22Rv1 (cell line): Measurements from ENCODE around the gene EHMT2.

Experiments used
- CTCF ChIP-seq: fragments of 450-650 bp; IDR thresholded peaks from 2 replicates; pipeline ENCODE4 v1.5.1; 2017; ENCODE audit warnings: mild to moderate bottlenecking
- ZFX ChIP-seq: fragments of 450-650 bp; IDR thresholded peaks from 2 replicates; pipeline ENCODE4 v1.6.1; 2017; ENCODE audit warnings: antibody characterized with exemption, borderline replicate concordance

- no peak for TF ChIP-seq CTCF
- TF ChIP-seq ZFX, result no peak
Measured at GRCh38 chr6:31900917-31901414, 3.5 kb upstream of the EHMT2 start.
